Adrenal gland (tissue), 12 donors: Measurements from ENCODE around the gene NSG1. TPM values are rescaled to one million over a fixed set of nuclear protein-coding genes. Genes with fewer than 3 reads are reported as not detected.

ENCODE experiments used
- DNase-seq, 7 donors: peaks; one replicate each; pipeline ENCODE4 v3.0.0-alpha.2; 2019 to 2020
- H3K27ac ChIP-seq, 5 donors: fragments of 200-600 bp; sonication (generic) in 4 of 5; 1 replicate in 3 of 5; 2 replicates in 2 of 5; pipeline versions ENCODE4 v1.5.1 to v1.8.0; 2016 to 2020; ENCODE audit warnings: mild to moderate bottlenecking in 1 of 5
- H3K27me3 ChIP-seq: fragments of 200-600 bp; 2 replicates; pipeline ENCODE4 v1.8.0; 2021
- H3K36me3 ChIP-seq, 2 donors: fragments of 200-600 bp; replicated peaks in 1 of 2; 1 replicate in 1 of 2; 2 replicates in 1 of 2; pipeline versions ENCODE4 v1.5.1 to v1.8.0; 2018 to 2022
- H3K4me1 ChIP-seq, 2 donors: fragments of 200-600 bp; replicated peaks in 1 of 2; 1 replicate in 1 of 2; 2 replicates in 1 of 2; pipeline versions ENCODE4 v1.5.1 to v1.8.0; 2018 to 2021
- H3K4me3 ChIP-seq, 4 donors: fragments of 200-600 bp; sonication (generic) in 3 of 4; one replicate each; pipeline ENCODE4 v1.5.1; 2016 to 2018
- H3K9me3 ChIP-seq, 3 donors: fragments of 200-600 bp; sonication (generic) in 1 of 3; replicated peaks in 1 of 3; 1 replicate in 2 of 3; 2 replicates in 1 of 3; pipeline versions ENCODE4 v1.5.1 to v1.8.0; 2016 to 2021
- CTCF ChIP-seq, 6 experiments: fragments of 450-650 bp in 4 of 6; fragments of 200-600 bp in 2 of 6; sonication (generic) in 1 of 6; IDR thresholded peaks; 1 replicate in 5 of 6; 2 replicates in 1 of 6; pipeline versions ENCODE4 v1.5.1 to v1.8.0; 2016 to 2021; ENCODE audit warnings: antibody characterized with exemption in 6 of 6, mild to moderate bottlenecking in 2 of 6, moderate library complexity in 1 of 6
- POLR2A ChIP-seq, 2 donors: fragments of 450-650 bp; IDR thresholded peaks; one replicate each; pipeline ENCODE4 v1.6.1; 2017; ENCODE audit warnings: antibody characterized with exemption in 2 of 2, mild to moderate bottlenecking in 2 of 2, moderate library complexity in 1 of 2
- WGBS, 4 donors: extraction: QIAGEN DNeasy Blood & Tissue Kit in 2 of 4; methylation state at CpG; one replicate each; pipeline versions ENCODE4 v1.1.5 to v1.1.7; 2013 to 2017; 5-methylcytosine and 5-hydroxymethylcytosine counted together
- intact Hi-C, 2 donors: fragments of 100-400 bp; cut with DNase I; formaldehyde crosslinking; loops; one replicate each; pipeline versions ENCODE4 v1.14.1 to v1.15.0; 2022 to 2023
- polyA plus RNA-seq, 3 donors: library from polyadenylated mRNA; stranded (reverse); fragments of 200-250 nt in 2 of 3; fragments of 350-450 nt in 1 of 3; fragmentation: Illumina TruSeq in 1 of 3; extraction: RNeasy Lipid Tissue Mini Kit (QIAGEN cat#74804) in 1 of 3; gene quantifications; one replicate each; pipeline ENCODE4 v1.2.3, GENCODE V29; 2013 to 2014
- total RNA-seq, 9 donors: library from RNA; depleted of rRNA in 4 of 9; stranded (reverse); fragments of >200 nt in 4 of 9; fragments of 120-200 nt in 1 of 9; fragmentation: NEBNext Ultra II Directional in 1 of 9; extraction: Animal tissue kit (Norgen Biotek cat#: 25700) in 1 of 9; gene quantifications; one replicate each; pipeline versions ENCODE4 v1.1.0 to v1.2.4, GENCODE V29; 2013 to 2023
- donor health status: healthy with polysubstance abuse.
- donor health status: Bipolar disorder and iron deficiency.
- donor health status: DM: yes; HTN: yes; CAD: no.
- donor health status: DM: no; HTN: no; CAD: no.
- donor health status: DM: no; HTN: no; CAD: no.
- donor health status: DM: yes; HTN: yes; CAD: no.

Gene NSG1
- total and polyA plus RNA-seq, 12 donors, result 1.4 to 42.7 (median 9.9) TPM

- no peak overlapping the region for H3K4me3 ChIP-seq
- no peaks in the 10 kb centered on the region for H3K9me3 ChIP-seq
- no peaks in the 10 kb centered on the region for H3K27me3 ChIP-seq
- TF ChIP-seq POLR2A (IDR thresholded peaks at IDR 0.05) (no peak), CTCF (IDR thresholded peaks at IDR 0.05) (peak in 1 of 6 experiments; percentile 20)
- peak overlapping the region in 4 of 5 donors; percentile 11 to 89 (median 76) for H3K27ac ChIP-seq
- peaks cover 0 to 9% of the 10 kb centered on the region in 2 donors for H3K36me3 ChIP-seq
- peak in 2 of 7 donors; percentile 33 to 46 for DNase-seq
- intact Hi-C loops, result no loop called here
- 63 to 82% (median 74%) methylated on average over 12 of the region's 12 CpGs for WGBS, 4 donors
- H3K4me1 ChIP-seq, result peaks cover 12 to 17% of the 10 kb centered on the region in 2 donors
Observed at GRCh38 chr4:4427121-4427870, 40.4 kb downstream of the NSG1 start.

GRCh38 chr4:4427886-4428285 is 41.0 kb downstream of the NSG1 start:
- DNase-seq, result peak in 5 of 7 donors; percentile 39 to 63 (median 51)
- Histone ChIP-seq H3K27me3 (no peaks in the 10 kb centered on the region), H3K4me3 (no peak overlapping the region), H3K9me3 (no peaks in the 10 kb centered on the region), H3K27ac (peak overlapping the region in 4 of 5 donors; percentile 11 to 89 (median 76)), H3K4me1 (peaks cover 12 to 17% of the 10 kb centered on the region in 2 donors), H3K36me3 (peaks cover 0 to 9% of the 10 kb centered on the region in 2 donors)
- intact Hi-C loops, result no loop called here
- WGBS, 4 donors, result 36 to 60% (median 51%) methylated on average over 4 to 5 of the region's 5 CpGs
- TF ChIP-seq POLR2A (IDR thresholded peaks at IDR 0.05) (no peak), CTCF (IDR thresholded peaks at IDR 0.05) (no peak)

GRCh38 chr4:4428966-4429875 is 42.3 kb downstream of the NSG1 start:
- TF ChIP-seq CTCF (IDR thresholded peaks at IDR 0.05) (no peak), POLR2A (IDR thresholded peaks at IDR 0.05) (no peak)
- intact Hi-C loops, result no loop called here
- WGBS, 4 donors, result 90 to 96% (median 96%) methylated on average over 9 to 10 of the region's 10 CpGs
- no peaks in the 10 kb centered on the region for H3K9me3 ChIP-seq
- no peak overlapping the region for H3K27ac ChIP-seq
- no peaks in the 10 kb centered on the region for H3K27me3 ChIP-seq
- H3K4me1 ChIP-seq, result peaks cover 12 to 17% of the 10 kb centered on the region in 2 donors
- no peak overlapping the region for H3K4me3 ChIP-seq
- DNase-seq, result no peak
- peaks cover 0 to 16% of the 10 kb centered on the region in 2 donors for H3K36me3 ChIP-seq
